Endothelial cell of umbilical vein (primary cell): ENCODE results near the gene TOP3B. TPM values are rescaled to one million over a fixed set of nuclear protein-coding genes. Genes with fewer than 3 reads are reported as not detected.

Experiments used
- BruUV-seq: library from RNA; stranded (reverse); fragments of 400-500 nt; replicated peaks from 2 replicates; lab custom pipeline; 2021; lab: Mats Ljungman, UMichigan
- CTCF ChIA-PET: fragments of 300-600, 350-600 bp; sonication (Branson Sonifier 250); formaldehyde crosslinking; loops from one replicate; lab custom pipeline; 2021; ENCODE audit warnings: antibody characterized with exemption, inconsistent platforms; lab: Charles Lee
- POLR2A ChIA-PET: fragments of 300-600, 350-600 bp; sonication (Branson Sonifier 250); formaldehyde crosslinking; loops from one replicate; lab custom pipeline; 2021; ENCODE audit warnings: antibody characterized with exemption, inconsistent platforms; lab: Charles Lee
- DNase-seq: peaks from one replicate; pipeline ENCODE4 v3.0.0-alpha.2; 2011; ENCODE audit warnings: low read depth, low spot score
- FAIRE-seq: peaks from 2 replicates; lab custom pipeline; 2011; peaks lifted over from hg19 to GRCh38; lab: Jason Lieb, UNC
- H2AFZ ChIP-seq: 2 replicates; pipeline ENCODE4 v1.6.0; 2012; ENCODE audit warnings: low read depth, low read length, control low read depth, inconsistent platforms
- H3K27ac ChIP-seq: 2 replicates; pipeline ENCODE4 v1.5.1; 2011; ENCODE audit warnings: low read depth, mild to moderate bottlenecking, control low read depth, low read length, moderate library complexity; ENCODE audit not compliant: insufficient read depth
- H3K27me3 ChIP-seq, 2 experiments: 2 replicates each; pipeline versions ENCODE4 v1.6.0 to v1.6.1; 2011; ENCODE audit warnings: low read length in 2 of 2, mixed read lengths in 1 of 2; ENCODE audit not compliant: control insufficient read depth in 2 of 2, insufficient read depth in 2 of 2
- H3K36me3 ChIP-seq, 2 experiments: 2 replicates in 1 of 2; 3 replicates in 1 of 2; pipeline ENCODE4 v1.5.1; 2011; ENCODE audit warnings: low read length in 2 of 2, mild to moderate bottlenecking in 1 of 2, moderate library complexity in 1 of 2; ENCODE audit not compliant: control insufficient read depth in 2 of 2, insufficient read depth in 2 of 2; ENCODE audit errors: extremely low read depth in 1 of 2
- H3K4me1 ChIP-seq: 3 replicates; pipeline ENCODE4 v1.5.1; 2011; ENCODE audit warnings: mild to moderate bottlenecking, low read length; ENCODE audit not compliant: control insufficient read depth, insufficient read depth; ENCODE audit errors: extremely low read depth
- H3K4me2 ChIP-seq: 2 replicates; pipeline ENCODE4 v1.6.1; 2011; ENCODE audit warnings: low read length, control low read depth, mixed read lengths; ENCODE audit not compliant: insufficient read depth
- H3K4me3 ChIP-seq, 3 experiments: fragments of 200-600 bp in 1 of 3; sonication (generic), shearing (Covaris generic) in 1 of 3; replicated peaks in 1 of 3; 2 replicates each; pipeline ENCODE4 v1.5.1; 2011 to 2016; ENCODE audit warnings: control low read depth in 3 of 3, low read length in 3 of 3, mild to moderate bottlenecking in 2 of 3, inconsistent platforms in 1 of 3, low read depth in 1 of 3, moderate library complexity in 1 of 3; ENCODE audit not compliant: insufficient read depth in 1 of 3
- H3K79me2 ChIP-seq: 2 replicates; pipeline ENCODE4 v1.6.0; 2012; ENCODE audit warnings: low read length, inconsistent platforms; ENCODE audit not compliant: control insufficient read depth, insufficient read depth
- H3K9ac ChIP-seq: replicated peaks from 2 replicates; pipeline ENCODE3; 2011; ENCODE audit warnings: low read length, control low read depth; ENCODE audit not compliant: insufficient read depth; ENCODE audit errors: extremely low read depth
- H3K9me1 ChIP-seq: replicated peaks from 3 replicates; pipeline ENCODE4 v1.6.0; 2011; ENCODE audit warnings: mild to moderate bottlenecking, low read length; ENCODE audit not compliant: control insufficient read depth, insufficient read depth; ENCODE audit errors: extremely low read depth
- H3K9me3 ChIP-seq: replicated peaks from 2 replicates; pipeline ENCODE4 v1.5.1; 2012; ENCODE audit warnings: low read length, inconsistent platforms; ENCODE audit not compliant: control insufficient read depth, insufficient read depth
- H4K20me1 ChIP-seq: replicated peaks from 2 replicates; pipeline ENCODE3; 2011; ENCODE audit warnings: mild to moderate bottlenecking, low read length; ENCODE audit not compliant: control insufficient read depth, insufficient read depth; ENCODE audit errors: extremely low read depth
- CTCF ChIP-seq, 2 donors: IDR thresholded peaks; 1 replicate in 1 of 2; 2 replicates in 1 of 2; pipeline ENCODE4 v1.5.1; 2011; ENCODE audit warnings: low read length in 2 of 2, mild to moderate bottlenecking in 2 of 2, moderate library complexity in 2 of 2, control low read depth in 1 of 2, inconsistent platforms in 1 of 2, low read depth in 1 of 2; ENCODE audit not compliant: insufficient read depth in 1 of 2; ENCODE audit errors: extremely low read depth in 1 of 2
- FOS ChIP-seq: IDR thresholded peaks from 2 replicates; pipeline ENCODE4 v1.6.1; 2011; ENCODE audit warnings: mild to moderate bottlenecking, low read length, moderate library complexity, borderline replicate concordance; ENCODE audit not compliant: insufficient read depth
- GATA2 ChIP-seq: IDR thresholded peaks from 2 replicates; pipeline ENCODE4 v1.7.0; 2011; ENCODE audit warnings: low read depth, mild to moderate bottlenecking, moderate library complexity, mixed read lengths, low read length; ENCODE audit not compliant: insufficient read length, insufficient read depth
- JUN ChIP-seq: IDR thresholded peaks from 2 replicates; pipeline ENCODE4 v1.6.1; 2011; ENCODE audit warnings: borderline replicate concordance, low read depth; ENCODE audit not compliant: insufficient read length, insufficient read depth
- MYC ChIP-seq: IDR thresholded peaks from one replicate; pipeline ENCODE4 v1.6.1; 2011; ENCODE audit warnings: mild to moderate bottlenecking, low read depth, low read length
- POLR2A ChIP-seq: IDR thresholded peaks from 2 replicates; pipeline ENCODE4 v1.6.1; 2012; ENCODE audit warnings: low read depth, mild to moderate bottlenecking, control low read depth, low read length
- POLR2AphosphoS5 ChIP-seq: IDR thresholded peaks from 2 replicates; pipeline ENCODE4 v1.6.1; 2012; ENCODE audit warnings: low read depth, mild to moderate bottlenecking, control low read depth, low read length, moderate library complexity; ENCODE audit not compliant: insufficient read depth
- dilution Hi-C: fragments of 300-500 bp; cut with MboI; formaldehyde crosslinking; loops from one replicate; pipeline ENCODE4 v1.15.0; 2019; ENCODE audit warnings: low sequenced_read_pairs; ENCODE audit not compliant: extremely low pct_ligation_motif_present
- intact Hi-C: fragments of 100-400 bp; cut with micrococcal nuclease; formaldehyde crosslinking; loops from one replicate; pipeline ENCODE4 v1.10.0; 2022
- polyA plus RNA-seq, 4 experiments: library from polyadenylated mRNA; depleted of rRNA in 3 of 4; stranded (reverse) in 3 of 4; unstranded in 1 of 4; fragments of >200 nt; gene quantifications; 2 replicates each; pipeline versions ENCODE4 v1.2.1 to v1.2.3, GENCODE V29; 2011 to 2012; ENCODE audit warnings: missing spikeins in 1 of 4
- total RNA-seq: library from RNA; stranded (reverse); gene quantifications from 2 replicates; pipeline ENCODE4 v1.2.3, GENCODE V29; 2021

TOP3B gene
- total and polyA plus RNA-seq, 2 donors (not counting 3 experiments of a cell fraction or from before 2014, with no cell fraction given) = 25.2 to 56.5 TPM

GRCh38 chr22:21972806-21973205 lies 9.8 kb downstream of the TOP3B start:
- H2AFZ ChIP-seq = no peak overlapping the region
- H3K9me1 ChIP-seq = no peaks in the 10 kb centered on the region
- TF ChIP-seq MYC = no peak
- no peak for TF ChIP-seq POLR2A
- TF ChIP-seq JUN = no peak
- no peak for TF ChIP-seq POLR2AphosphoS5
- no peak for TF ChIP-seq FOS
- no peak for TF ChIP-seq GATA2
- no peak for TF ChIP-seq CTCF (IDR thresholded peaks at IDR 0.05; ENCODE audit: extremely low read depth in 1 of 2, insufficient read depth in 1 of 2, low read depth in 1 of 2, low read length in 2 of 2)
- H3K9ac ChIP-seq = no peak overlapping the region
- H3K4me2 ChIP-seq = no peak overlapping the region
- H3K36me3 ChIP-seq = peaks cover 25 to 36% of the 10 kb centered on the region in 2 experiments
- ChIA-PET POLR2A (interaction anchor here (1.2 kb wide), 1 partner anchor 536 kb away, joined by 4 read pairs; the partner anchor contains the start of gene ZNF280B), CTCF (interaction anchor here (0.7 to 3.4 kb wide), 25 partner anchors 9 to 343 kb away, joined by 3 to 26 read pairs (median 4); partner anchors contain the start of genes PPM1F and TOP3B)
- H3K9me3 ChIP-seq = no peaks in the 10 kb centered on the region
- DNase-seq = no peak
- no peak overlapping the region for H3K4me3 ChIP-seq
- no peak for FAIRE-seq
- peaks cover 10% of the 10 kb centered on the region for H3K79me2 ChIP-seq
- H4K20me1 ChIP-seq = no peaks in the 10 kb centered on the region
- dilution Hi-C loops = no loop called here
- BruUV-seq = no TSS peak
- H3K27ac ChIP-seq = no peak overlapping the region
- intact Hi-C loops = no loop called here
- H3K27me3 ChIP-seq = no peaks in the 10 kb centered on the region
- no peaks in the 10 kb centered on the region for H3K4me1 ChIP-seq
